ENCODE data around the gene ATP8B2.
"Not testable (repeated sequence)": the region's sequence is repeated elsewhere in the genome, so short reads cannot be mapped to it uniquely, and the experiment has no call there.

- TF ChIP-seq CTCF (conservative IDR thresholded peaks at IDR 0.05 in 1 of 2, IDR thresholded peaks at IDR 0.05 in 1 of 2; ENCODE audit: extremely low read depth in 1 of 2, insufficient read depth in 1 of 2, low read depth in 1 of 2, low read length in 2 of 2); EZH2 (IDR thresholded peaks at IDR 0.05; ENCODE audit: borderline replicate concordance, low read length): not testable (repeated sequence)
Observed at GRCh38 chr1:154312229-154313065, 12.9 kb upstream of the ATP8B2 start.
